ENCODE data around the gene AHDC1.

- TF ChIP-seq CTCF (conservative IDR thresholded peaks at IDR 0.05 in 1 of 2, IDR thresholded peaks at IDR 0.05 in 1 of 2; ENCODE audit: low read depth in 1 of 2, low read length in 2 of 2) (no peak), EZH2 (IDR thresholded peaks at IDR 0.05; ENCODE audit: low read length, missing control alignments) (no peak)
Measured at GRCh38 chr1:27526569-27527222, 77.2 kb downstream of the AHDC1 start.

Data from fibroblast of lung (primary cell).